ENCODE data around the gene RPS24. TPM values are rescaled to one million over a fixed set of nuclear protein-coding genes. Genes with fewer than 3 reads are reported as not detected.

RPS24 gene
- total RNA-seq, 4 donors from 2014 or later = 1,742 to 3,992 (median 2,045) TPM

GRCh38 chr10:78023741-78024140 is 9.9 kb upstream of the RPS24 start:
- Histone ChIP-seq H3K4me1 (peaks cover 8 to 13% of the 10 kb centered on the region in 2 donors), H3K27me3 (no peaks in the 10 kb centered on the region), H3K27ac (no peak overlapping the region), H3K36me3 (peaks cover 61 to 70% of the 10 kb centered on the region in 2 donors), H3K4me3 (replicated peaks in 1 of 3) (no peak overlapping the region), H3K9me3 (no peaks in the 10 kb centered on the region)
- TF ChIP-seq CTCF (IDR thresholded peaks at IDR 0.05) = no peak
- TF ChIP-seq POLR2A (IDR thresholded peaks at IDR 0.05) = no peak
- WGBS, 2 donors = 96 to 99% methylated on average over 3 of the region's 3 CpGs
- no peak for DNase-seq
- intact Hi-C loops (cut with DNase I) = no loop called here

- Histone ChIP-seq H3K9me3 (no peaks in the 10 kb centered on the region), H3K4me1 (peaks cover 15 to 20% of the 10 kb centered on the region in 2 donors), H3K4me3 (replicated peaks in 1 of 3) (no peak overlapping the region), H3K27me3 (no peaks in the 10 kb centered on the region), H3K27ac (no peak overlapping the region), H3K36me3 (peaks cover 47 to 50% of the 10 kb centered on the region in 2 donors)
- WGBS, 2 donors = 92 to 96% methylated on average over 8 of the region's 8 CpGs
- no peak for DNase-seq
- TF ChIP-seq CTCF (IDR thresholded peaks at IDR 0.05) = no peak
- TF ChIP-seq POLR2A (IDR thresholded peaks at IDR 0.05) = no peak
- intact Hi-C loops (cut with DNase I) = no loop called here
These were observed 7.8 kb upstream of the RPS24 start for GRCh38 chr10:78025685-78026364.

GRCh38 chr10:78028438-78029268 is 5.0 kb upstream of the RPS24 start:
- Histone ChIP-seq H3K27ac (peak overlapping the region in 2 of 3 donors; percentile 78 to 85), H3K4me1 (peaks cover 15 to 20% of the 10 kb centered on the region in 2 donors), H3K9me3 (no peaks in the 10 kb centered on the region), H3K36me3 (peaks cover 22% of the 10 kb centered on the region in 2 donors), H3K4me3 (replicated peaks in 1 of 3) (peak overlapping the region; percentile 44 to 85 (median 62)), H3K27me3 (no peaks in the 10 kb centered on the region)
- peak; percentile 34 to 37 for DNase-seq
- TF ChIP-seq POLR2A (IDR thresholded peaks at IDR 0.05) = no peak
- no peak for TF ChIP-seq CTCF (IDR thresholded peaks at IDR 0.05)
- intact Hi-C loops (cut with DNase I) = no loop called here
- 34 to 40% methylated on average over 35 of the region's 36 CpGs for whole genome bisulfite sequencing, 2 donors

- peak within 1 kb of the TSS; percentile 44 to 85 (median 62) for H3K4me3 ChIP-seq (replicated peaks in 1 of 3)
- intact Hi-C loops (cut with DNase I) = no loop called here
- peak; percentile 95 to 96 for DNase-seq
- no peaks in the 10 kb centered on the region for H3K27me3 ChIP-seq
- peak within 1 kb of the TSS; percentile 26 to 85 (median 80) for H3K27ac ChIP-seq
- peak; percentile 65 to 99 (median 80) for TF ChIP-seq CTCF (IDR thresholded peaks at IDR 0.05)
- no peak for TF ChIP-seq POLR2A (IDR thresholded peaks at IDR 0.05)
- H3K4me1 ChIP-seq = peaks cover 17 to 21% of the 10 kb centered on the region in 2 donors
- no peaks in the 10 kb centered on the region for H3K9me3 ChIP-seq
- WGBS, 2 donors = 1% methylated on average over 35 of the region's 35 CpGs
- H3K36me3 ChIP-seq = peaks cover 13 to 14% of the 10 kb centered on the region in 2 donors
These were observed 4.1 kb upstream of the RPS24 start, which contains the start of gene POLR3A for GRCh38 chr10:78029269-78030226. Gene POLR3A, minus strand, starts transcription at chr10:78029515. Its CDS starts 108 bp downstream, at chr10:78029407.

Data from thyroid gland (tissue), 4 donors.